ENCODE results near the gene CDC42. TPM values are rescaled to one million over a fixed set of nuclear protein-coding genes. Genes with fewer than 3 reads are reported as not detected.

Gene CDC42
- total and polyA plus RNA-seq, 9 of the 15 experiments (the other 6 are each of a cell fraction or from before 2014, with no cell fraction given): 186 to 398 (median 325) TPM

DNA sequence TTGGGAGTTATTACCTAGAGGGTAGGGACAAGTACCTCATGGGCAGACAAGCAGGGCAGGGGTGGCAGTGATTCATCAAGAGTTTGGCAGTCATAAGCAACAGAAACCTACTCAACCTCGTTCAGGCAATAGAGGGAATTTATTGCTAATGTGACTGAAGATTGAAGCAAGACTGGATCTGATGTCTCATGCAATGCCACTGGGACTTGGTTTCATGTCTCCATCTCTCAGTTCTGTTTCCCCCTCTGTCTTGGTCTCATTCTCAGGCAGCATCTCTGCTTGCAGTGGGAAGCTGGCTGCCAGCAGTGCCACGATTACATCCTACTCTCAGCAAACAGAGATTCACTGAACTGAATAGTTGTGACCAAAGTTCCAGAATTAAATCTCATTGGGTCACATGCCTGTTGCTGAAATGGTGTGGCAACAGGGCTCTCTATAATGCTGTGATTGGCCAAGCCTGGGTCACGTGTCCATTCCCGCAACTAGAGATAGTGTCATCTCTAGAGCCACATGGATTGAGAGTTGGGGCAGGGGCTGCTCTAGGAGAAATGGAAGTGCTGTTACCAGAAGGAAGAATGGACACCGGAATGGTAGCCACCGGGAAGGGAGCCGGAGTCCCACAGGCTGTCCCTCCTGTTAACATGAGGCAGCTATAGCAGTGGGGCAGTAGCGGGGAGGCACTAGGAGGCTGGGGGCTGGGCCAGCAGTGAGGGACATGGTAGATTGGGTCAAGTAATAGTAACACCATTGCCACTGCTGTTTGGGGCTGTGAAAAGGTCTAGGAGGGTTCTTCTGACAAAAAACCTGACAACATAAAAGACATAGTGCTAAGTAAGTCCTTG lies 3.9 kb upstream of the CDC42 start (continued):
- TF ChIP-seq ZNF584 (CRISPR knock-in tag; IDR thresholded peaks at IDR 0.05; ENCODE audit: low read depth) (peak; percentile 96), HDAC3 (IDR thresholded peaks at IDR 0.05; ENCODE audit: borderline replicate concordance, partially characterized antibody) (peak; percentile 36), ZC3H8 (IDR thresholded peaks at IDR 0.05) (no peak), EP300 (IDR thresholded peaks at IDR 0.05; ENCODE audit: low read length) (peak; percentile 39; the same call in 1 of the 2 replicates), SRSF3 (IDR thresholded peaks at IDR 0.05; ENCODE audit: insufficient read depth, low read length) (no peak), MYC (IDR thresholded peaks at IDR 0.05; ENCODE audit: low read depth, low read length) (peak; percentile 89), MYC (CRISPR knock-in tag; IDR thresholded peaks at IDR 0.05; ENCODE audit: borderline replicate concordance, low read depth) (no peak; the same call in 1 of the 2 replicates), BACH1 (tag; IDR thresholded peaks at IDR 0.05) (peak; percentile 64; the same call in 1 of the 2 replicates), NFYB (IDR thresholded peaks at IDR 0.05; ENCODE audit: extremely low read depth, insufficient read length) (peak; percentile 73), CTBP1 (IDR thresholded peaks at IDR 0.05; ENCODE audit: borderline replicate concordance) (peak; percentile 33; the same call in 1 of the 2 replicates), ZSCAN29 (IDR thresholded peaks at IDR 0.05) (no peak), NR3C1 (CRISPR knock-in tag; IDR thresholded peaks at IDR 0.05) (no peak), RCOR1 (IDR thresholded peaks at IDR 0.05; ENCODE audit: borderline replicate concordance in 1 of 2, low read depth in 2 of 2, low read length in 2 of 2) (peak in 1 of 2 experiments; percentile 79; a peak in 2 of 4 replicates), ZNF76 (CRISPR knock-in tag; IDR thresholded peaks at IDR 0.05; ENCODE audit: borderline replicate concordance) (peak; percentile 8; the same call in 1 of the 2 replicates), ZKSCAN8 (CRISPR knock-in tag; IDR thresholded peaks at IDR 0.05) (peak; percentile 50; the same call in 1 of the 2 replicates), HDAC2 (IDR thresholded peaks at IDR 0.05) (no peak), ATF1 (CRISPR knock-in tag; IDR thresholded peaks at IDR 0.05) (no peak), ATF1 (tag; IDR thresholded peaks at IDR 0.05) (peak; percentile 56), ZNF263 (CRISPR knock-in tag; IDR thresholded peaks at IDR 0.05; ENCODE audit: borderline replicate concordance) (no peak), MTA2 (IDR thresholded peaks at IDR 0.05; ENCODE audit: low read depth) (no peak)
- TF ChIP-seq, protein P1, sequence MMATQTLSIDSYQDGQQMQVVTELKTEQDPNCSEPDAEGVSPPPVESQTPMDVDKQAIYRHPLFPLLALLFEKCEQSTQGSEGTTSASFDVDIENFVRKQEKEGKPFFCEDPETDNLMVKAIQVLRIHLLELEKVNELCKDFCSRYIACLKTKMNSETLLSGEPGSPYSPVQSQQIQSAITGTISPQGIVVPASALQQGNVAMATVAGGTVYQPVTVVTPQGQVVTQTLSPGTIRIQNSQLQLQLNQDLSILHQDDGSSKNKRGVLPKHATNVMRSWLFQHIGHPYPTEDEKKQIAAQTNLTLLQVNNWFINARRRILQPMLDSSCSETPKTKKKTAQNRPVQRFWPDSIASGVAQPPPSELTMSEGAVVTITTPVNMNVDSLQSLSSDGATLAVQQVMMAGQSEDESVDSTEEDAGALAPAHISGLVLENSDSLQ (IDR thresholded peaks at IDR 0.05): peak; percentile 16; the same call in 1 of the 2 replicates
- TF ChIP-seq, protein P2, sequence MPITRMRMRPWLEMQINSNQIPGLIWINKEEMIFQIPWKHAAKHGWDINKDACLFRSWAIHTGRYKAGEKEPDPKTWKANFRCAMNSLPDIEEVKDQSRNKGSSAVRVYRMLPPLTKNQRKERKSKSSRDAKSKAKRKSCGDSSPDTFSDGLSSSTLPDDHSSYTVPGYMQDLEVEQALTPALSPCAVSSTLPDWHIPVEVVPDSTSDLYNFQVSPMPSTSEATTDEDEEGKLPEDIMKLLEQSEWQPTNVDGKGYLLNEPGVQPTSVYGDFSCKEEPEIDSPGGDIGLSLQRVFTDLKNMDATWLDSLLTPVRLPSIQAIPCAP (CRISPR knock-in tag; IDR thresholded peaks at IDR 0.05; ENCODE audit: borderline replicate concordance): no peak
- TF ChIP-seq, protein P3, sequence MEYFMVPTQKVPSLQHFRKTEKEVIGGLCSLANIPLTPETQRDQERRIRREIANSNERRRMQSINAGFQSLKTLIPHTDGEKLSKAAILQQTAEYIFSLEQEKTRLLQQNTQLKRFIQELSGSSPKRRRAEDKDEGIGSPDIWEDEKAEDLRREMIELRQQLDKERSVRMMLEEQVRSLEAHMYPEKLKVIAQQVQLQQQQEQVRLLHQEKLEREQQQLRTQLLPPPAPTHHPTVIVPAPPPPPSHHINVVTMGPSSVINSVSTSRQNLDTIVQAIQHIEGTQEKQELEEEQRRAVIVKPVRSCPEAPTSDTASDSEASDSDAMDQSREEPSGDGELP (CRISPR knock-in tag; IDR thresholded peaks at IDR 0.05; ENCODE audit: borderline replicate concordance): no peak; the same call in 1 of the 2 replicates
- TF ChIP-seq, protein P4, sequence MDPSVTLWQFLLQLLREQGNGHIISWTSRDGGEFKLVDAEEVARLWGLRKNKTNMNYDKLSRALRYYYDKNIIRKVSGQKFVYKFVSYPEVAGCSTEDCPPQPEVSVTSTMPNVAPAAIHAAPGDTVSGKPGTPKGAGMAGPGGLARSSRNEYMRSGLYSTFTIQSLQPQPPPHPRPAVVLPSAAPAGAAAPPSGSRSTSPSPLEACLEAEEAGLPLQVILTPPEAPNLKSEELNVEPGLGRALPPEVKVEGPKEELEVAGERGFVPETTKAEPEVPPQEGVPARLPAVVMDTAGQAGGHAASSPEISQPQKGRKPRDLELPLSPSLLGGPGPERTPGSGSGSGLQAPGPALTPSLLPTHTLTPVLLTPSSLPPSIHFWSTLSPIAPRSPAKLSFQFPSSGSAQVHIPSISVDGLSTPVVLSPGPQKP (CRISPR knock-in tag; IDR thresholded peaks at IDR 0.05): no peak
- TF ChIP-seq, protein P5, sequence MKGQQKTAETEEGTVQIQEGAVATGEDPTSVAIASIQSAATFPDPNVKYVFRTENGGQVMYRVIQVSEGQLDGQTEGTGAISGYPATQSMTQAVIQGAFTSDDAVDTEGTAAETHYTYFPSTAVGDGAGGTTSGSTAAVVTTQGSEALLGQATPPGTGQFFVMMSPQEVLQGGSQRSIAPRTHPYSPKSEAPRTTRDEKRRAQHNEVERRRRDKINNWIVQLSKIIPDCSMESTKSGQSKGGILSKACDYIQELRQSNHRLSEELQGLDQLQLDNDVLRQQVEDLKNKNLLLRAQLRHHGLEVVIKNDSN (CRISPR knock-in tag; IDR thresholded peaks at IDR 0.05): peak; percentile 99
